HUES64 (cell line): ENCODE measurements around the gene AMPH.

Experiments
- H3K27ac ChIP-seq: 2 replicates; pipeline ENCODE4 v1.7.0; 2013; ENCODE audit warnings: low read depth, low read length, inconsistent platforms
- H3K27me3 ChIP-seq: 2 replicates; pipeline ENCODE4 v1.6.1; 2013; ENCODE audit warnings: mild to moderate bottlenecking, low read length; ENCODE audit not compliant: insufficient read depth
- H3K36me3 ChIP-seq: 2 replicates; pipeline ENCODE4 v1.6.1; 2013; ENCODE audit warnings: mild to moderate bottlenecking, low read length; ENCODE audit not compliant: insufficient read depth
- H3K4me1 ChIP-seq: 2 replicates; pipeline ENCODE4 v1.6.1; 2013; ENCODE audit warnings: mild to moderate bottlenecking, low read length, moderate library complexity; ENCODE audit not compliant: insufficient read depth
- H3K4me3 ChIP-seq: 2 replicates; pipeline ENCODE4 v1.5.1; 2013; ENCODE audit warnings: mild to moderate bottlenecking, low read length, moderate library complexity
- H3K9ac ChIP-seq: 2 replicates; pipeline ENCODE4 v1.6.1; 2013; ENCODE audit warnings: mild to moderate bottlenecking, low read depth, low read length
- H3K9me3 ChIP-seq: 2 replicates; pipeline ENCODE4 v1.6.1; 2013; ENCODE audit warnings: low read depth, low read length; ENCODE audit not compliant: insufficient read depth
- WGBS: fragments of 150-250, 120-280 bp; methylation state at CpG from one replicate; pipeline ENCODE4 v1.1.7; 2013; ENCODE audit warnings: missing lambda C conversion rate; 5-methylcytosine and 5-hydroxymethylcytosine counted together

AMPH gene

DNA sequence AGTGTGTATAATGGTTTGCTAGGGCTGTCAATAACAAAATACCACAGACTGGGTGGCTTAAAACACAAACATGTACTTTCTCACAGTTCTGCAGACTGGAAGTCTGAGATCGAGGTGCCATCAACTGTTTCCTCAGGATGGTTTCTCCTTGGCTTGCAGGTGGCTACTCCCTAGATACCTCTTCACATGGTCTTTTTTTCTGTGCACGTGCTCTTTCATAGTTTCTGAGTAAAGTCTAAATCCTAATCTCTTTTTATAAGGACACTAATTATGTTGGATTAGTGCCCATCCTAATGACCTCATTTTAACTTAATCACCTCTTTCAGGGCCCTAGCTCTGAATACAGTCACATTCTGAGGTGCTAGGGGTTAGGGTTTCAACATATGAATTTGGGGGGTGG is 65.9 kb downstream of the AMPH start:
- H3K4me3 ChIP-seq, result no peak overlapping the region
- H3K27ac ChIP-seq, result no peak overlapping the region
- 94% methylated on average over 2 of the region's 2 CpGs for WGBS
- no peak overlapping the region for H3K9ac ChIP-seq
- no peaks in the 10 kb centered on the region for H3K9me3 ChIP-seq
- H3K27me3 ChIP-seq, result no peaks in the 10 kb centered on the region
- no peaks in the 10 kb centered on the region; the same call in 1 of the 2 replicates for H3K4me1 ChIP-seq
- H3K36me3 ChIP-seq, result no peaks in the 10 kb centered on the region

DNA sequence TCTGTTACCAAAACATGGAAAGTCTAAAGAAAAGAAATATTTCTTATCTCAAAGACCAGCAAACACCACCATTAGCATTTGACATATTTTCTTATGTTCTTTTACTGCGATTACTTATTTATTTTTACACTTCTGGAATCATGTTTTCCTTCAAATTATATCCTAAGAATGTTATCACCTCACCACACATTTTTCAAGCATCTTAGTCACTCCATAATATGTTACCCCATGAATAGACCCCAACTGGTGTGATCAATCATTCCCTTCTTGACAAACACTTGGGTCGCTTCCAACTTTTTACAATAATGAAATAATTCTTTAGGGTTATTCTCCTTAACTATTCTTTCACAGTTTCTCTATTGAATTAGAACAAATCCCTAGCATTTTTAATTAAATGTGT is 67.4 kb downstream of the AMPH start:
- H3K36me3 ChIP-seq, result no peaks in the 10 kb centered on the region
- WGBS, result 97% methylated on average over 2 of the region's 2 CpGs
- no peaks in the 10 kb centered on the region; the same call in 1 of the 2 replicates for H3K4me1 ChIP-seq
- H3K27ac ChIP-seq, result no peak overlapping the region
- no peaks in the 10 kb centered on the region for H3K9me3 ChIP-seq
- no peak overlapping the region for H3K4me3 ChIP-seq
- H3K9ac ChIP-seq, result no peak overlapping the region
- no peaks in the 10 kb centered on the region for H3K27me3 ChIP-seq

DNA sequence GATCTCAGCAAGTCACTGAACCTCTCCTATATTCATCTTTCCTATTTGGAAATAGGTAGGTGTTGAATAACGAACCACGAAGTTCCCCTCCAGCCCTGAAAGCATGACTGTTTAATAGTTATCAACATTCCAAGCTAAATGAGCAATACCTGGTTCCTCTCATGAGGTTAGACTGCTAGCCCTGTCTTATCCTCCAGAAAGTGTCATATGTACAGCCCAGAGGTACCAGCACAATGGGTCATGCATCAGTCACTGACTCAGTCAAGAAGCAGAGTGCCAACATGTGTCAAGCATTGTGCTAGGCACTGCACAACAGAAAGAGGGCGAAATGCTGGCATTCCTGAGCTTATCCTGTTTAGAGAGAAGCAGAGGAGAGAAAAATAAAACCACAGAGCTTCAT is 70.0 kb downstream of the AMPH start:
- H3K9ac ChIP-seq, result no peak overlapping the region
- WGBS, result 94% methylated on average over 3 of the region's 3 CpGs
- no peaks in the 10 kb centered on the region for H3K9me3 ChIP-seq
- no peaks in the 10 kb centered on the region; the same call in 1 of the 2 replicates for H3K4me1 ChIP-seq
- H3K36me3 ChIP-seq, result no peaks in the 10 kb centered on the region
- H3K27me3 ChIP-seq, result no peaks in the 10 kb centered on the region
- no peak overlapping the region for H3K4me3 ChIP-seq
- H3K27ac ChIP-seq, result no peak overlapping the region

DNA sequence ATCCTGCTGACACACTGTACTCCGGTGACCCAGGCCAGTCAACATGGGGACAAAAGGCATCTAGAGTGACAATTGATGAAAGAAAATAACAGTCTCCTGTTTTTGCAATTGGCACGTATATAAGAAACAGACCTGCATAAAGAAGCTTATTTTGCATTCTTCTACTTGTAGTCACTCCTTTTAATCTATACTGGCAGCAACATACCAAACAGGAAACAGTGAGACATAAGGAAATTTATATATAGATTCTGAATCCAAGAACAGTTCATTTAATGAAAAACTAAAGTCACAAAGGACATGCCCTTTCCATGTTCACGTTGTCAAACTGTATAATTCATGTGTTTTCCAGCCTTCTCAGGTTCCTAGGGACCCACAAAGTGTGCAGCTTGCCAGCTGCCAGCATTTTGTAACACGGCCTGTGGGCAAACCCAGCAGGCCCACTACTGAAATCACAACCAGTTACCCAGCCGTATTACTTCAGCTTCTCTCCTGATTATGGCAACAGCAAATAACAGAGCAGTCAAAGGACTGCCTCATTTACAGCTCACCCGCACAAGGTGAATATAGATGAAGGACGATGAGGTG is 72.3 kb downstream of the AMPH start:
- no peaks in the 10 kb centered on the region for H3K36me3 ChIP-seq
- WGBS, result 93% methylated on average over 7 of the region's 7 CpGs
- H3K27ac ChIP-seq, result no peak overlapping the region
- H3K4me1 ChIP-seq, result no peaks in the 10 kb centered on the region; the same call in 1 of the 2 replicates
- H3K9me3 ChIP-seq, result no peaks in the 10 kb centered on the region
- no peaks in the 10 kb centered on the region for H3K27me3 ChIP-seq
- H3K4me3 ChIP-seq, result no peak overlapping the region
- no peak overlapping the region for H3K9ac ChIP-seq

- Histone ChIP-seq H3K9ac (no peak overlapping the region), H3K27me3 (no peaks in the 10 kb centered on the region), H3K36me3 (no peaks in the 10 kb centered on the region), H3K9me3 (no peaks in the 10 kb centered on the region), H3K4me3 (no peak overlapping the region), H3K27ac (no peak overlapping the region), H3K4me1 (peaks cover 6% of the 10 kb centered on the region; the same call in 1 of the 2 replicates)
- 92% methylated on average over 1 of the region's 1 CpG for WGBS
Observed at GRCh38 chr7:38554586-38554985, 76.6 kb downstream of the AMPH start.

DNA sequence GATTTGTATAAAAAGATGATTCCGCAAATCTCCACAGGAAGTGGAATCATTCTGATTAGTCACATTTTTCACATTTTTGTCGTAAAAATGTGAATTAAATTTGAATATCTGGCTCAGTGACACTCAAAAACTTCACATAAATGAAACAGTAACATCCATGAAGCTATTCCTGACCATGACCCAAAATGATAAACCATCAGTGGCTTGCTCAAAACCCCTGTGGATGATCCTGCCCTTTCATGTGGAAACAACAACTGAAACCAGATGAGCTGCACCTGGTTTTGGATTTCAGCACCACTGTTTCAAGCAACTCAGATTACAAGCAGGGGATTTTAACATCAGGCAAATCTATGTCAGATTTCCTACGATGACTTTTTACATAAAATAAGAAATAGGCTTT is 80.3 kb downstream of the AMPH start:
- WGBS, result 94% methylated on average over 1 of the region's 3 CpGs
- Histone ChIP-seq H3K9me3 (no peaks in the 10 kb centered on the region), H3K36me3 (no peaks in the 10 kb centered on the region), H3K27me3 (no peaks in the 10 kb centered on the region), H3K9ac (no peak overlapping the region), H3K27ac (no peak overlapping the region), H3K4me1 (peaks cover 6% of the 10 kb centered on the region; the same call in 1 of the 2 replicates), H3K4me3 (no peak overlapping the region)

DNA sequence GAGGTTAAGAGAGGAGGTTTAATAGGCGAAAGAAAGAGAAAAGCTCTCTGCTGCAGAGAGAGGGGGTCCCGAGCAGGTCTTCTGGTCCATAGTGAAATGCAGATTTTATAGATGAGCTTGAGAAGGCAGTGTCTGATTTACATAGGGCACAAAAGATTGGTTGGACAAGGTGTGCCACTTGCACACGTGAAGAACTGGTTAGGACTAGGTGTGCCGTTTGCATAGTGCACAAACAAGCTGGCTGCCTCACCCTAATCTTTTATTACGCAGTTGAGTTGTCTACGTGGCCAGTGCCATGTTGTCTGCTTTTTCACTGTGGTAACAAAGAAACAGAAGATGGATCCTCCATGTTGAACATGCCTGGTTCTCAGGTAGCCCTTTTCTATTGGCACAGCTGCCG is 82.6 kb downstream of the AMPH start:
- 94% methylated on average over 7 of the region's 7 CpGs for WGBS
- no peaks in the 10 kb centered on the region for H3K9me3 ChIP-seq
- H3K36me3 ChIP-seq, result no peaks in the 10 kb centered on the region
- no peak overlapping the region for H3K9ac ChIP-seq
- no peak overlapping the region for H3K27ac ChIP-seq
- no peaks in the 10 kb centered on the region for H3K27me3 ChIP-seq
- H3K4me3 ChIP-seq, result no peak overlapping the region
- H3K4me1 ChIP-seq, result peaks cover 6% of the 10 kb centered on the region; the same call in 1 of the 2 replicates

DNA sequence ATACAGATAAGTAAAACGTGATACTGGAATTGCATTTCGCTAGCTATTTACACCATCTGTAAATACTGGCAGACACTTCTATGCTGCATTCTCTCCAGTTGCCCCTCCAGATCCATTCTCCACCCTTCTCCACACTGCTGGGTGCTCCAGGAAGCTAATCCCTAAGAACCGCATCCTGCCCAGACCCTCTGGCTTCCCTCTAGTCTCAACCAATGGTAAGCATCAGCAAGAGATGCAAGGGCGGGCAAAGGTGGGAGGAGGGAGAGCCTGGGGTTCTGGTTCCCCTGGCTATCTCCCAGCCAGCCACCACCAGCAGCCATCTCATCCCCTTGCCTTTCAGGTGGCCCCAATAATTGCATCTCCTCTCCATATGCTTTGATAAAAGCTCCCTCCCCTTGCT is 84.4 kb downstream of the AMPH start:
- no peaks in the 10 kb centered on the region for H3K9me3 ChIP-seq
- H3K27me3 ChIP-seq, result no peaks in the 10 kb centered on the region
- 90% methylated on average over 4 of the region's 4 CpGs for WGBS
- peaks cover 6% of the 10 kb centered on the region; the same call in 1 of the 2 replicates for H3K4me1 ChIP-seq
- no peak overlapping the region for H3K27ac ChIP-seq
- H3K4me3 ChIP-seq, result no peak overlapping the region
- H3K9ac ChIP-seq, result no peak overlapping the region
- no peaks in the 10 kb centered on the region for H3K36me3 ChIP-seq

DNA sequence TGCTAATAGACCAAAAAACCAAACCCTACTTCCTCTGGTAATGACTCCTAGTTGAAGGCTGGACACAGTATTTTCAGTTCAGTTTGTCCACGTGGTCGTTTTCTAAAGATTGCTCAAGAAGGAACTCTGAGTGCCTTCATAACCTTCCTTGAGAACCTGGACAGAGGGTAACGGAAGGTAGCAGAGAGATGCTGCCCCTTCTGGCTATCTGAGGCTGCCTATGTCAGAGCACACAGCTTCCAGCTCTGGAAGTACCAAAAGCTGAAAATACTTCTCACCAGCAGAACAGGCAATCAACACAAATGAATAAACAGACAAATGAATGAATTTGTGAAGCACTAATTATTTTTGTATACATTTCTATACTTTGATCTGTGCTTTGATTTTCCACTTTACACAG is 85.2 kb downstream of the AMPH start:
- Histone ChIP-seq H3K9me3 (no peaks in the 10 kb centered on the region), H3K36me3 (no peaks in the 10 kb centered on the region), H3K27ac (no peak overlapping the region), H3K9ac (no peak overlapping the region), H3K4me1 (peaks cover 2% of the 10 kb centered on the region; the same call in 1 of the 2 replicates), H3K27me3 (no peaks in the 10 kb centered on the region), H3K4me3 (no peak overlapping the region)
- WGBS, result 86% methylated on average over 3 of the region's 3 CpGs

- H3K4me3 ChIP-seq, result no peak overlapping the region
- no peak overlapping the region for H3K27ac ChIP-seq
- H3K27me3 ChIP-seq, result no peaks in the 10 kb centered on the region
- 0 out of 2 replicates have a peak, but pooled peaks cover 7% of the 10 kb centered on the region for H3K4me1 ChIP-seq
- WGBS, result 92% methylated on average over 2 of the region's 2 CpGs
- H3K9me3 ChIP-seq, result no peaks in the 10 kb centered on the region
- no peak overlapping the region for H3K9ac ChIP-seq
- no peaks in the 10 kb centered on the region for H3K36me3 ChIP-seq
Observed at GRCh38 chr7:38542156-38542555, 89.0 kb downstream of the AMPH start.

DNA sequence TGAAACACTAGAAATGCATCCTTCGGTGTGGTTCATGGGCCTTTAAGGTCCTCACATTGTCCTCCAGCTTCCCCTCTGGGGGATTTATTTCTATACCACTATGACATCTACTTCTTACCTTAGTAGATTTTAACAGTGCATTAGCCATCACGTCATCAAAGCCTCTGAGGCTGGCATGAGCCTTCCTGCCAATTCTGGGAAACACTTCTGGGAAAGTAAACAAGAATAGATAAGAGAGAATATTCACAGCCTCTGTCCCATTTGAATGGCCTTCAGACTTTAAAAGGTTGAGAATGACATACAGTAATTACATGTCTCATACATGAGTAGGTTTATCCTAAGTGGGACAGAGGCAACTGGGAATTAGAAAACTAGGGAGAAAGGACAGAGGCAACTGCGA is 89.7 kb downstream of the AMPH start:
- Histone ChIP-seq H3K4me1 (0 out of 2 replicates have a peak, but pooled peaks cover 7% of the 10 kb centered on the region), H3K9me3 (no peaks in the 10 kb centered on the region), H3K9ac (no peak overlapping the region), H3K4me3 (no peak overlapping the region), H3K27ac (no peak overlapping the region), H3K27me3 (no peaks in the 10 kb centered on the region), H3K36me3 (no peaks in the 10 kb centered on the region)
- 93% methylated on average over 3 of the region's 3 CpGs for whole genome bisulfite sequencing
